Natural killer cell treated with Interleukin-12 subunit alpha and Interleukin-12 subunit beta and Interleukin-15 and Interleukin-18, amount 100 ng/mL, for 72 hours (primary cell): ENCODE results near the gene TJP2. TPM values are rescaled to one million over a fixed set of nuclear protein-coding genes. Genes with fewer than 3 reads are reported as not detected.
A peak's percentile ranks its signal among the peaks of the same experiment; 100 is the strongest.

Experiments used
- ATAC-seq, 2 donors: fragments of 150-1000 bp; cut with Tn5 transposase in 1 of 2; sonication (Bioruptor Pico), chemical (Tn5 transposase) in 1 of 2; 2 replicates each; pipeline ENCODE4 v1.10.0; 2021
- DNase-seq: peaks from one replicate; pipeline ENCODE4 v3.0.0; 2022; ENCODE audit warnings: low spot score
- H3K27ac Mint-ChIP-seq, 2 donors: 1 replicate in 1 of 2; 2 replicates in 1 of 2; pipeline ENCODE4 v1.8.0; 2022; ENCODE audit warnings: mixed read lengths in 2 of 2, mild to moderate bottlenecking in 1 of 2, moderate library complexity in 1 of 2
- H3K27me3 Mint-ChIP-seq, 2 donors: 1 replicate in 1 of 2; 2 replicates in 1 of 2; pipeline ENCODE4 v1.8.0; 2022; ENCODE audit warnings: mixed read lengths in 2 of 2
- H3K36me3 Mint-ChIP-seq: one replicate; pipeline ENCODE4 v1.8.0; 2022; ENCODE audit warnings: mixed read lengths
- H3K4me1 Mint-ChIP-seq, 2 donors: 1 replicate in 1 of 2; 2 replicates in 1 of 2; pipeline ENCODE4 v1.8.0; 2022; ENCODE audit warnings: low read depth in 2 of 2, mixed read lengths in 2 of 2, mild to moderate bottlenecking in 1 of 2
- H3K4me3 Mint-ChIP-seq: one replicate; pipeline ENCODE4 v1.8.0; 2022; ENCODE audit warnings: mixed read lengths
- H3K9me3 Mint-ChIP-seq: 2 replicates; pipeline ENCODE4 v1.8.0; 2022; ENCODE audit warnings: mixed read lengths
- total RNA-seq, 2 donors: library from RNA; stranded (reverse); gene quantifications; one replicate each; pipeline ENCODE4 v1.2.3, GENCODE V29; 2022

TJP2 gene
- total RNA-seq, 2 donors from 2014 or later: 5.1 to 10.2 TPM

- Mint-ChIP-seq H3K4me3 (no peak overlapping the region), H3K36me3 (peaks cover 6% of the 10 kb centered on the region), H3K27ac (no peak overlapping the region), H3K27me3 (peaks cover 5 to 23% of the 10 kb centered on the region in 2 donors), H3K9me3 (peaks cover 13% of the 10 kb centered on the region), H3K4me1 (no peaks in the 10 kb centered on the region)
- ATAC-seq (no peak), DNase-seq (no peak)
These were observed 133.5 kb downstream of the TJP2 start for GRCh38 chr9:69307446-69308205.

- Mint-ChIP-seq H3K4me3 (no peak overlapping the region), H3K27ac (no peak overlapping the region), H3K9me3 (peaks cover 13% of the 10 kb centered on the region), H3K4me1 (no peaks in the 10 kb centered on the region), H3K36me3 (peaks cover 6% of the 10 kb centered on the region), H3K27me3 (peaks cover 5 to 22% of the 10 kb centered on the region in 2 donors)
- no peak for DNase-seq
- ATAC-seq: no peak
These were observed 134.3 kb downstream of the TJP2 start for GRCh38 chr9:69308206-69308931.

GRCh38 chr9:69313175-69313574 is 139.1 kb downstream of the TJP2 start:
- Mint-ChIP-seq H3K27me3 (peaks cover 5 to 21% of the 10 kb centered on the region in 2 donors), H3K4me3 (no peak overlapping the region), H3K4me1 (no peaks in the 10 kb centered on the region), H3K9me3 (peaks cover 20% of the 10 kb centered on the region), H3K27ac (no peak overlapping the region), H3K36me3 (peaks cover 14% of the 10 kb centered on the region)
- DNase-seq (no peak), ATAC-seq (no peak)

- no peak overlapping the region for H3K4me3 Mint-ChIP-seq
- peaks cover 14% of the 10 kb centered on the region for H3K36me3 Mint-ChIP-seq
- DNase-seq (no peak), ATAC-seq (no peak)
- H3K9me3 Mint-ChIP-seq: peaks cover 17% of the 10 kb centered on the region
- no peak overlapping the region for H3K27ac Mint-ChIP-seq
- H3K4me1 Mint-ChIP-seq: no peaks in the 10 kb centered on the region
- peaks cover 15 to 17% of the 10 kb centered on the region in 2 donors for H3K27me3 Mint-ChIP-seq
These were observed 140.5 kb downstream of the TJP2 start for GRCh38 chr9:69314547-69314946.

- no peak overlapping the region for H3K27ac Mint-ChIP-seq
- H3K9me3 Mint-ChIP-seq: peaks cover 14% of the 10 kb centered on the region
- no peak overlapping the region for H3K4me3 Mint-ChIP-seq
These were observed 143.0 kb downstream of the TJP2 start for GRCh38 chr9:69317081-69317480.

GRCh38 chr9:69317894-69318293 is 143.8 kb downstream of the TJP2 start:
- H3K4me1 Mint-ChIP-seq: no peaks in the 10 kb centered on the region
- DNase-seq (no peak), ATAC-seq (peak in 1 of 2 donors; percentile 41)
- peaks cover 20 to 25% of the 10 kb centered on the region in 2 donors for H3K27me3 Mint-ChIP-seq
- no peak overlapping the region for H3K27ac Mint-ChIP-seq
- no peak overlapping the region for H3K4me3 Mint-ChIP-seq
- peaks cover 8% of the 10 kb centered on the region for H3K36me3 Mint-ChIP-seq
- H3K9me3 Mint-ChIP-seq: peaks cover 9% of the 10 kb centered on the region

More at GRCh38 chr9:69317081-69317480, 143.0 kb downstream of the TJP2 start:
- Mint-ChIP-seq H3K36me3 (peaks cover 12% of the 10 kb centered on the region), H3K4me1 (no peaks in the 10 kb centered on the region), H3K27me3 (peaks cover 16 to 19% of the 10 kb centered on the region in 2 donors)
- no peak for DNase-seq
- no peak for ATAC-seq

GRCh38 chr9:69319324-69320025 is 145.4 kb downstream of the TJP2 start:
- DNase-seq (no peak), ATAC-seq (no peak)
- no peak overlapping the region for H3K27ac Mint-ChIP-seq
- no peaks in the 10 kb centered on the region for H3K9me3 Mint-ChIP-seq
- no peak overlapping the region for H3K4me3 Mint-ChIP-seq
- H3K36me3 Mint-ChIP-seq: no peaks in the 10 kb centered on the region
- H3K27me3 Mint-ChIP-seq: peaks cover 16 to 25% of the 10 kb centered on the region in 2 donors
- no peaks in the 10 kb centered on the region for H3K4me1 Mint-ChIP-seq

- Mint-ChIP-seq H3K4me1 (peaks cover 0 to 2% of the 10 kb centered on the region in 2 donors), H3K36me3 (no peaks in the 10 kb centered on the region), H3K4me3 (no peak overlapping the region), H3K9me3 (no peaks in the 10 kb centered on the region), H3K27me3 (peaks cover 26 to 35% of the 10 kb centered on the region in 2 donors), H3K27ac (no peak overlapping the region)
- no peak for ATAC-seq
- DNase-seq: no peak
These were observed 148.2 kb downstream of the TJP2 start for GRCh38 chr9:69322256-69322655.

- no peaks in the 10 kb centered on the region for H3K9me3 Mint-ChIP-seq
- peaks cover 28 to 32% of the 10 kb centered on the region in 2 donors for H3K27me3 Mint-ChIP-seq
- no peak for ATAC-seq
- DNase-seq: no peak
- peaks cover 0 to 2% of the 10 kb centered on the region in 2 donors for H3K4me1 Mint-ChIP-seq
- no peak overlapping the region for H3K4me3 Mint-ChIP-seq
- no peak overlapping the region for H3K27ac Mint-ChIP-seq
- no peaks in the 10 kb centered on the region for H3K36me3 Mint-ChIP-seq
These were observed 149.8 kb downstream of the TJP2 start for GRCh38 chr9:69323861-69324260.

Other genes starting within 250 kb of the TJP2 start
- not detected for gene PRKACG, start 160.2 kb upstream of the TJP2 start, total RNA-seq
- gene FXN, start 138.5 kb upstream of the TJP2 start, total RNA-seq: 10 to 100 TPM; 17.4 to 22.8 TPM
- not detected for gene ENTREP1, start 150.9 kb downstream of the TJP2 start, total RNA-seq